Activated CD4-positive, CD25-positive, alpha-beta regulatory T cell treated with anti-CD3 and anti-CD28 coated beads, Interleukin-2, amount 50 U/mL, for 72 hours (primary cell): ENCODE results near the gene KIRREL3.

Experiments
- DNase-seq: peaks from one replicate; pipeline ENCODE4 v3.0.0; 2021

Gene KIRREL3

GRCh38 chr11:127000291-127000968 lies at the start of gene KIRREL3:
KIRREL3 (minus strand) TSS chr11:127000770.
- DNase-seq, result no peak

DNA sequence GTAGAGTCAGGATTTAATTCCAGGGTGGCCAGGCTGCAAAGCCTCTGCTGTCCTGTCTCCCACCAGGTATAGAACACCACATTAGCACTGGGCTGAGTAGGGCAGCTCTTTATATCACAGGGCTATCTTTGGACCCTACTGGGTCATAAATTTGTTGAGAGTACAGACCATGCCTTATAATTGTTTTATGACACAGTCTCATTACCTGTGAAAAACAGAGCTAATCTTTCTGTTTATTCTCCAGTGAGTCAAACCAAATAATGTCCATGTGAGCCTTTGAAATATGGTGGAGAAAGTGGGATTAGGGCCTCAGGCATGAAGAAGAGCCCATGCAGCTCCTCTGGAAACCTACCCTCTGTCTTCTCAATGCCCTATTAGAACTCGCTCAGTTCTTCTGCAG lies 49.6 kb upstream of the KIRREL3 start:
- no peak for DNase-seq

- DNase-seq, result no peak
Observed at GRCh38 chr11:127049486-127049885, 48.9 kb upstream of the KIRREL3 start.

DNA sequence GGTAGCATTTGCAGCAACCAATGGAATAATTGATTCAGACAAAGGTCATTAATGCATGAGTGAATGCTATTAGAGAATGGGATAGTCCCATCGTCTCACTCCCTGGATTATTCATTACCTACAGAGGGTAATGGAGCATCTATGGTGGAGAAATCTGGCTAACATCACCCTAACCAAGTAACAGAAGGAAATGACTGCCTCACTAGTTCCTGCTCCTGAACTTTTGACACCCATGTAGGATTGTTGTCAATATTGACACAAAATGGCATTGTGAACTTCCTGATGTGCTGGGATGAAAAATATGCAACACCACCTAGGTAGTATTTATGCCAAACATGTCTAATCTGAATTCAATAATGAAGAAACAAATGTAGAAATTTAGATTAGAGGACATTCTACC lies 44.0 kb upstream of the KIRREL3 start:
- no peak for DNase-seq

DNA sequence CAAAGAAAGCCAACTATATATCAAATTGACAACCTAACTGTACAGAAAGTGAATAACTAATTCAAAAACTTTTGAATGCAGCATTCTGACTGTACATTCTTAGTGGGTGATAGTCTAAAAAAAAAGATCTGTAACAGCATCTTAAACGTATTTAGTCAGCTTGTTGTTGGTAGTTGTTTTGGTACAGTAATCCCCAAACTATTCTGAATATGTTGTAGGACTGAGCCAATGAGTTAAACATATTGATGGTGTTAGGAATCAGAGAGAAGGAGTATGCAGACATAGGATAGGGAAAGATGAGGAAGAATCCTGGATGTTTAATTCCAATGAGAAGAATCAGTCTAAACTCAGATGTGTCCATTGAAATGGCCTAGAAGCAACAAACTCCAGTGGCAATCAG lies 41.9 kb upstream of the KIRREL3 start:
- DNase-seq, result no peak

DNA sequence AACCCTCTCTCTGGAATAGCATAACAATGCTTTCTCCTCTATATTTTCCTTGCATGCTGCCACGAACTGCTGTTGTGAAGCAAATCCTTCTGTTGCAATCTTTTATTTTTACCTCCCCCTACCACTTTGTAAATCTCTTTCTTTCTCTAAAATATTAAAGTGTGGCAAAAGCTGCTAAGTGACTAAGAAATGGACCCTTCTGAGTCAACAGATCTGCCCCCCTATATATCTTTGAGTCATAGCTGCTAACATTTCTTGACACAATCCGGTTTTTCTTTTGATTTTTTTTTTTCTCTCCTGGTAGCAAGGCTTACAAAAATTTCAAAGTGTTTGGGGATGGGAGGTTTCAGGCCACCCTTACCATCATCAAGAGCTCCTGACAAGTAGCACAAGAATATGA lies 39.0 kb upstream of the KIRREL3 start:
- DNase-seq, result no peak

GRCh38 chr11:127037596-127037995 lies 37.0 kb upstream of the KIRREL3 start:
- no peak for DNase-seq

DNA sequence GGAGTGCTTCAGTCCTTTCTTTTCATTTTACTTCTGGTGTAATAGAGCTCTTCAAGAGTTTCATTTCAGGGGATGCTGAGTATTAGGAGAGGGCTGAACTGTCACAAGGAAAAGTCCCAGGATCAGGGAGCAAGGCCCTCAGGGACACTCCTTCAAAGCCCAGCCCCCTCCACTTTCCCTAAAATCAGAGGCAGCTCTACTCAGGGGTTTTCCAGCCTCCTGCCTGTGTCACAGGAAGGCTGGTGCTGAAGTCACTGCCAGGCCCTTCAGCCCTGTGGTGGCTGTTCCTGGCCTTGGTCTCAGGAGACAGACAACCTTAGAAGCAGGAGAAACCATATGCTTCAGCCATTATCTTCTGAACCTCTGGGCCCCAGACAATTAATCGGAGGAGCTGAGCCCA lies 36.4 kb upstream of the KIRREL3 start:
- no peak for DNase-seq

GRCh38 chr11:127035824-127036223 lies 35.3 kb upstream of the KIRREL3 start:
- no peak for DNase-seq

GRCh38 chr11:127034973-127035372 lies 34.4 kb upstream of the KIRREL3 start:
- DNase-seq, result no peak

- no peak for DNase-seq
Observed at GRCh38 chr11:127028648-127029047, 28.1 kb upstream of the KIRREL3 start.

- no peak for DNase-seq
Observed at GRCh38 chr11:127027789-127028188, 27.2 kb upstream of the KIRREL3 start.

- DNase-seq, result no peak
Observed at GRCh38 chr11:127027000-127027399, 26.4 kb upstream of the KIRREL3 start.

DNA sequence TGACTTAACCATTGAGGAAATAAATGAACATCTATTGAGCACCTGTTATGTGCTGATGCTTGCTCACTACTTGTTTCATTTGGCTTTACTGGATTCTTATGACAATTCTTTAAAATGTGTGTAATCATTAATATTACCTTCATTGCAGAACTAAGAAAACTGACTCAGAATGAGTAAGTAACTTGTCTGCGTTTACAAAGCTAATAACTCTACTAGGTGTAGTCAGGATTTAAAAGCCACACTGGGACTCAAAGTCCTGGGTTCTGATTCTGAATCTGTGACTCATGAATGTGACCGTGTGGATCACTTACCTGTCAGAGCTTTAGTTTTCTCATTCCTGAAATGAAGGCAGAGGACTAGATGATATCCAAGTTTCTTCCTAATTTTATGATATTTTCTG lies 23.4 kb upstream of the KIRREL3 start:
- DNase-seq, result no peak

DNA sequence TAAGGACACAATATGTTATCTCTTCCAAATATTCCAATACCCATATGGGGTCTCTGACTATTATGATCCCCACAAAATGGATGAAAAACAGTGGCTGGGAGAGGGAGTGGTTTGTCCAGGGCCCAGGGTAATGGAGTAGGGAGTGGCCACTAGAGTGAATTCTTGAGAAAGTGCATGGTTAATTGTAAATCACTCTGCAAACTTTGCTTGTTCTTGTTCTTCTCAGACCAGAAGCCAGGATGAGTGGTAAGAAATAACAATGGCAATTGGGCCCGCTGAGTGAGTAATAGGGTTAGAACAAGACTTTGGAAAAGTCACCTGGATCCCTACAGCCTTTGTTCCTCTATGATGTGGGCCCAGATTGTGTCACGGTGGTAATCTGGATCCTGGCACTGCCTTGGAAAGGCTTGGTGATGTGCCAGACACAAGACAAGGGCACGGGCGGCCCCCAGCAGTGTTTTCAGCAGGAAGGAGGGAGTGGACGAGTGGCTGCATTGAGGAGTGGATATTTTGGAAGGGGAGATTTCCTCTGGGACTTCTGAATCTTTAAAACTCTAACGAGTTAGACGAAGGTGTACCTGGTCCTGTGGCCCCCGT lies 18.2 kb upstream of the KIRREL3 start:
- no peak for DNase-seq

DNA sequence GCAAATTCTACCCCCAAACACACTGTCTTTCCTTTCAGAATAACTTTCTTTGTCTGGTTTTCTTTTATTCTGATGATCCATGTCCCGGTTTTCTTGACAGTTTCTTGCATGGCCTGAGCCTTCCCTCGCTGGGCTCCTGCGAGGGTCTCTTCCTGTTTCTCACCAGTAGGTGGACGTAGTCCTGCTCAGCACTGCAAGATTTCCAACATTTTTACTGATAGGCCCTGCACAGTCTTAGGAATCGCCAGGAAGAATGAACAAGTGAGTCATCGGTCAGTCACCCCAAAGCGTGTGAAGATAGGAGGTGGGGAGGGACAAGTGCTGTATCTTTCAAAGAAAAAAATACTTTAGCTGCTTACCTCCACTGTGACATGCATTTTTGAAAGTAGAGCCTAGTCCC lies 16.9 kb upstream of the KIRREL3 start:
- no peak for DNase-seq

DNA sequence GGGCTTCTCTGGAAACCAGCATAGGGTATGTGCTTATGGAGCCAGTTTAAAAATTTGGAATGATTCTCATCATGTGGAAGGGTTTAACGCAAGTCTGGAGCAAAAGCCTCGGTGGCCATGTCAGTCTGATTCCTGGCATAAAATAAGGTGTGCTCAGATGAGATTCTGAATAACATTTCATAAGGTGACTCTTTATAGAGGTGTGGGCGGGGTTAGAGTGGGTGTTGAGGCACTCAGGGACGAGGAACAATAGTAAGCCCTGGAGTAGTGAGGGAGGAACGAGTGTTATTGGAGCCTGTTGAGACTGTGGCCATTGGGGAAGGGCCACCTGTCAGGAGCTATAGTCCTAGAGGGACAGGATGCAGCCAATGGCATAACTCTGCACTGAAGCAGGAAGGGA lies 13.0 kb upstream of the KIRREL3 start:
- DNase-seq, result no peak

- no peak for DNase-seq
Observed at GRCh38 chr11:127006311-127006710, 5.7 kb upstream of the KIRREL3 start.

DNA sequence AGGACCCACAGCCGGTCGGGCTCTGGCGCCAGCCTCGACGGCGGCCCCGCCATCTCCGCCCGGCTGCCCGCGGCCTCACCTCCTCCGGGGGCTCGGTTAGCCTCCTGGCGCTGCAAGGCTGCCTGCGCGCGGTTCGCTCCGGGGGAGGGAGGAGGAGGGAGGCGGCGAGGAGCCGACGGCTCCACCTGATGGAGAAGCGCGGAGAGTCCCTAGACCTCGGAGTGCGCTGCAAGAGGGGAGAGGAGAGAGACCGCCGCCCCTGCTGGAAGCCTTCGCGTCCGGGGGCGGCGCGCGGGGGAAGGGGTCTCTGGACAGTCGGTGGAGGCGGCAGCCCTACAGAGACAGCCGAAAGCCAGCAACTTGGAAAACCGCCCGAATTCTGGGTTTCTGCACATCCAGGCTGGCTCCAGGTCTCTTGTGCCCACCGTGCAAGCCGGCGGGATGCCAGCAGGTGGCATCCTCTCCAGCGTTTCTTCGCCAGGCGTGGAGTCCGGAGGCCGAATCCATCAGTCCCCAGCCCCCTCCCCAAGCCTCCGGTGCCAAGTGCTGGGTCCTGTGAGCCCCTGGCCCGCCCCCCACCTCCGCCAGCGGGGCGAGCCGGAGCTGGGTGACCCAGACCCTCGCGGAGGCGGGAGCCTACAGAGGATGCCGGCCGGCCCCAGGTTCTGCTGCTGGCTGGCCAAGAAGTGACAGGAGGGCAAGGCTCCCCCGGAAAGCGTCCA lies 2.9 kb upstream of the KIRREL3 start:
- no peak for DNase-seq

DNA sequence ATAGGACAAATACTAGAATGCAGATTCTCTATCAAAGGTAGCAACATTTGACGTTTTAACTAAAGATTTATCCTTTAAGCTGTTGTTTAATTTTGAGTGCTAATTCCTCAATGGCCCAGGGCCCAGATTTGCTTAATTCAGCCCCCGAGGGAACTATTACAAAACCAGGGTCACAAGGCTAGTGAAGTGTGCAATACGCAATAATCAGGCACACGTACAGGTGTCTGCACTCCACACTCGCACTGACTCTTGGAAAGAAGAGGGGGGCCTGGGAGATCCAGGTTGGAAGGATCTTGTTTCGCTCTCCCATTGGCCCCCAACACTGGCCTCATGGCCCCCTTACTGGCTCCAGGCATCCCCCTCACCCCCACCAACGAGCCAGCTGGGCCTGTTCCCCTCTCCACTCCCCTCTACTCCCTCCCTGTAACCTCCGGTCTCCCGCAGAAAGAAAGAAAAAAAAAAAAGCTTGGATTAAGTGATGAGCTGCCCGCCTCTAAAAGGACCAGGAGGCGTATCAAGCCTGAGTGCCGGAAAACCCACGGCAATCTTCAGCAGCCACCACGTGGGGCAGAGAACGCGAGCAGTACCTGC lies 2.2 kb upstream of the KIRREL3 start:
- DNase-seq, result no peak

GRCh38 chr11:127000981-127001380 lies 411 bp upstream of the KIRREL3 start:
- DNase-seq, result no peak

- DNase-seq, result no peak
Observed at GRCh38 chr11:126999366-126999765, 1.2 kb downstream of the KIRREL3 start.

DNA sequence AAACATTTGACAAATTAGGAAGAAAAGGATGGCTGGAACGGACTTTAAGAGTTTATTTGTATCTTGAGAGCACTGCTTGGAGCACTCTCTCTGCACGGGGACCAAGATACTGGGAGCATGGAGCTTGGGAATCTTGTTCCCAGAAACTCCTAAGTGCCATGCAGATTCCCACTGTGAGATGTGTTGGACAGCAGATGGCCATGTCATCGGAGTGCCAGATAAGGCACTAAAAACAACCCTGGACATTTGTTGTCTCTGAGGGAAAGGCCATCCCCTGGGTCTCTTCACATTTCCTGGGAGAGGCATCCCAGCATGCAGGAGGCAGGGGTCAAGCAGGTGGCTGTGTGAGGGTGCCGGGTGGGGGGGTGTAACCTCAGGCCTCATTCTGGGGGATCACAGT lies 2.9 kb downstream of the KIRREL3 start:
- no peak for DNase-seq

DNA sequence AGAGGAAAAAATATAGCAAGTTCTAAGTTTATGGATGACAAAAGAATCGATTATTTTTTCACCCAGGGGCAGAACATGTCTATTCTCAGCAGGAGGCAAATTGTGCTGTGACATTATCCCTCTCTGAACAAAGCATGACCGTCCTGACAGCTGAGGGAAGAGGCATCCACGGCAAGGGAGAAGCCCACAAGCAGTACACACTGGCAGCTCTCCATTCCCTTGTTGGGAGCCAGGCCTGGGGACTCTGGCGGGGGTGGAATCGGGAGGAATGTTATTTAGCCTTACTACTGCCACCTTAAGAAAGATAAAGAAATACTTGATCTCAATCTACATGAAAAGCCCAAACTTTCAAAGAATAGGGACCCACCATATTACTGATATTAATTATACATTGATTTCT lies 3.4 kb downstream of the KIRREL3 start:
- no peak for DNase-seq
